ENCODE measurements around the gene CA9.

DNA sequence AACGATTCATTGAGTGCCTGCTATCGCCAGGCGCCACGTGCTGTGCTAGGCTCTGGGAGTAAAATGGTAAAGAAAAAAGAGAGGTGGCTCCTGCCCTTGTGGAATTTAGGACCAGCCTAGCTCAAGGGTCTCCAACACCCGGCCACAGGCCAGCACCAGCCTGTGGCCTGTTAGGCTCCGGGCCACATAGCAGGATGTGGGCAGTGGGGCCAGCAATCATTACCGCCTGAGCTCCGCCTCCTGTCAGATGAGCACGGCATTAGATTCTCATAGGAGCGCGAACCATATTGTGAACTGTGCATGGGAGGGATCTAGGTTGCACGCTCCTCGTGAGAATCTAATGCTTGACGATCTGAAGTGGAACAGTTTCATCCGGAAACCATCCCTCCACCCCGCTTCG, 17.4 kb upstream of the CA9 start:
- TF ChIP-seq, protein P1, sequence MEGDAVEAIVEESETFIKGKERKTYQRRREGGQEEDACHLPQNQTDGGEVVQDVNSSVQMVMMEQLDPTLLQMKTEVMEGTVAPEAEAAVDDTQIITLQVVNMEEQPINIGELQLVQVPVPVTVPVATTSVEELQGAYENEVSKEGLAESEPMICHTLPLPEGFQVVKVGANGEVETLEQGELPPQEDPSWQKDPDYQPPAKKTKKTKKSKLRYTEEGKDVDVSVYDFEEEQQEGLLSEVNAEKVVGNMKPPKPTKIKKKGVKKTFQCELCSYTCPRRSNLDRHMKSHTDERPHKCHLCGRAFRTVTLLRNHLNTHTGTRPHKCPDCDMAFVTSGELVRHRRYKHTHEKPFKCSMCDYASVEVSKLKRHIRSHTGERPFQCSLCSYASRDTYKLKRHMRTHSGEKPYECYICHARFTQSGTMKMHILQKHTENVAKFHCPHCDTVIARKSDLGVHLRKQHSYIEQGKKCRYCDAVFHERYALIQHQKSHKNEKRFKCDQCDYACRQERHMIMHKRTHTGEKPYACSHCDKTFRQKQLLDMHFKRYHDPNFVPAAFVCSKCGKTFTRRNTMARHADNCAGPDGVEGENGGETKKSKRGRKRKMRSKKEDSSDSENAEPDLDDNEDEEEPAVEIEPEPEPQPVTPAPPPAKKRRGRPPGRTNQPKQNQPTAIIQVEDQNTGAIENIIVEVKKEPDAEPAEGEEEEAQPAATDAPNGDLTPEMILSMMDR (IDR thresholded peaks at IDR 0.05), result no peak
- no peak for TF ChIP-seq POLR2A (IDR thresholded peaks at IDR 0.05)
